ENCODE data around the gene CSNK2A3. TPM values are rescaled to one million over a fixed set of nuclear protein-coding genes. Genes with fewer than 3 reads are reported as not detected.

The CSNK2A3 gene
- total RNA-seq, 1 experiment from 2014 or later: 1.6 TPM

- no peaks in the 10 kb centered on the region for H3K79me2 ChIP-seq (ENCODE audit: low read depth)
- ChIA-PET POLR2A (ENCODE audit: unreplicated experiment) (no interaction called here), CTCF (no interaction called here)
- no peak overlapping the region for H3K4me3 ChIP-seq
- no peaks in the 10 kb centered on the region for H4K20me1 ChIP-seq (ENCODE audit: insufficient read depth)
- no peak for TF ChIP-seq CTCF (conservative IDR thresholded peaks at IDR 0.05)
- TF ChIP-seq EZH2 (IDR thresholded peaks at IDR 0.05; ENCODE audit: low read depth): no peak
- no peaks in the 10 kb centered on the region for H3F3A ChIP-seq (ENCODE audit: insufficient read depth, low read depth)
- H3K36me3 ChIP-seq (ENCODE audit: low read depth): no peaks in the 10 kb centered on the region
- no peak overlapping the region for H2AFZ ChIP-seq
- no peak for DNase-seq
- no peak overlapping the region for H3K4me2 ChIP-seq
- intact Hi-C loops (cut with micrococcal nuclease; ENCODE audit: unreplicated experiment): no loop called here
- H3K27ac ChIP-seq: no peak overlapping the region
- no peaks in the 10 kb centered on the region for H3K4me1 ChIP-seq (replicated peaks; ENCODE audit: insufficient read depth)
- H3K27me3 ChIP-seq (ENCODE audit: insufficient read depth, low read depth): peaks cover 11% of the 10 kb centered on the region; the same call in 1 of the 2 replicates
- no TSS peak for BruUV-seq (replicated peaks)
- H3K9me3 ChIP-seq (ENCODE audit: insufficient read depth, low read depth): no peaks in the 10 kb centered on the region
- H3K9me2 ChIP-seq (ENCODE audit: insufficient read depth): no peaks in the 10 kb centered on the region
Measured at GRCh38 chr11:11308249-11308648, 44.8 kb downstream of the CSNK2A3 start.

DNA sequence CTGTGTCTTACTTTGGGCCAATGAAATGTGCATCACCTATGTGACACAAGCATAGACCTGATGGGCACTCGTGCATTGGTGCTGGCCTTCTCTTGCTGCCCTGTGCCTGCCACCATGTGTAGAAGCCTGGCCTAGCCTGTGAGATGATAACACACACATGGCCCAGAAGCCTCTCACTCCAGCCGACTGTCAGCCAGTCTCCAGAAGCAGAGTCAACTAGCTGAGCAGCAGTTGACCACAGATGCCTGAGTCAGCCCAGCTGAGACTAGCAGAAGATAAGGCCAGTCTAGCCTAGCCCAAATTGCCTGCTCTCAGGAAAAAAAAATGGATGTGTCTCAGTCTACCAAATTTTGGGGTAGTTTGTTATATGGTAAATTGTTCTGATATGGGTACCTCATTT lies 46.2 kb downstream of the CSNK2A3 start:
- peaks cover 23% of the 10 kb centered on the region for H3K27me3 ChIP-seq (ENCODE audit: insufficient read depth, low read depth)
- DNase-seq: no peak
- POLR2A ChIA-PET (ENCODE audit: unreplicated experiment): no interaction called here
- no peaks in the 10 kb centered on the region for H3K9me2 ChIP-seq (ENCODE audit: insufficient read depth)
- BruUV-seq (replicated peaks): no TSS peak
- no peaks in the 10 kb centered on the region for H3K9me3 ChIP-seq (ENCODE audit: insufficient read depth, low read depth)
- no peaks in the 10 kb centered on the region for H3F3A ChIP-seq (ENCODE audit: insufficient read depth, low read depth)
- H3K4me1 ChIP-seq (replicated peaks; ENCODE audit: insufficient read depth): no peaks in the 10 kb centered on the region
- intact Hi-C loops (cut with micrococcal nuclease; ENCODE audit: unreplicated experiment): no loop called here
- no peaks in the 10 kb centered on the region for H4K20me1 ChIP-seq (ENCODE audit: insufficient read depth)
- no peaks in the 10 kb centered on the region for H3K79me2 ChIP-seq (ENCODE audit: low read depth)
- TF ChIP-seq EZH2 (IDR thresholded peaks at IDR 0.05; ENCODE audit: low read depth) (no peak), CTCF (conservative IDR thresholded peaks at IDR 0.05) (no peak)
- no peak overlapping the region for H2AFZ ChIP-seq
- no peak overlapping the region for H3K4me2 ChIP-seq
- H3K36me3 ChIP-seq (ENCODE audit: low read depth): no peaks in the 10 kb centered on the region
- H3K4me3 ChIP-seq: no peak overlapping the region
- CTCF ChIA-PET: no interaction called here
- H3K27ac ChIP-seq: no peak overlapping the region

- Histone ChIP-seq H3K9me2 (ENCODE audit: insufficient read depth) (no peaks in the 10 kb centered on the region), H3K4me1 (replicated peaks; ENCODE audit: insufficient read depth) (no peaks in the 10 kb centered on the region), H3K4me2 (no peak overlapping the region), H3K36me3 (ENCODE audit: low read depth) (no peaks in the 10 kb centered on the region), H4K20me1 (ENCODE audit: insufficient read depth) (no peaks in the 10 kb centered on the region), H3K79me2 (ENCODE audit: low read depth) (no peaks in the 10 kb centered on the region), H3K27me3 (ENCODE audit: insufficient read depth, low read depth) (peaks cover 40% of the 10 kb centered on the region), H3K9me3 (ENCODE audit: insufficient read depth, low read depth) (no peaks in the 10 kb centered on the region), H3K27ac (no peak overlapping the region), H3K4me3 (no peak overlapping the region), H2AFZ (no peak overlapping the region), H3F3A (ENCODE audit: insufficient read depth, low read depth) (no peaks in the 10 kb centered on the region)
- TF ChIP-seq CTCF (conservative IDR thresholded peaks at IDR 0.05): no peak
- no peak for TF ChIP-seq EZH2 (IDR thresholded peaks at IDR 0.05; ENCODE audit: low read depth)
- intact Hi-C loops (cut with micrococcal nuclease; ENCODE audit: unreplicated experiment): no loop called here
- DNase-seq: no peak
- ChIA-PET CTCF (no interaction called here), POLR2A (ENCODE audit: unreplicated experiment) (no interaction called here)
- no TSS peak for BruUV-seq (replicated peaks)
Measured at GRCh38 chr11:11304550-11304949, 48.5 kb downstream of the CSNK2A3 start.

Data from PC-9 (cell line).